ENCODE results near the gene PCYT1A.

GRCh38 chr3:196236223-196236622 lies 51.3 kb downstream of the PCYT1A start:
- TF ChIP-seq POLR2A (IDR thresholded peaks at IDR 0.05) (no peak), CTCF (IDR thresholded peaks at IDR 0.05) (no peak)
